ENCODE data around the gene LRP1.

- TF ChIP-seq, protein P1, sequence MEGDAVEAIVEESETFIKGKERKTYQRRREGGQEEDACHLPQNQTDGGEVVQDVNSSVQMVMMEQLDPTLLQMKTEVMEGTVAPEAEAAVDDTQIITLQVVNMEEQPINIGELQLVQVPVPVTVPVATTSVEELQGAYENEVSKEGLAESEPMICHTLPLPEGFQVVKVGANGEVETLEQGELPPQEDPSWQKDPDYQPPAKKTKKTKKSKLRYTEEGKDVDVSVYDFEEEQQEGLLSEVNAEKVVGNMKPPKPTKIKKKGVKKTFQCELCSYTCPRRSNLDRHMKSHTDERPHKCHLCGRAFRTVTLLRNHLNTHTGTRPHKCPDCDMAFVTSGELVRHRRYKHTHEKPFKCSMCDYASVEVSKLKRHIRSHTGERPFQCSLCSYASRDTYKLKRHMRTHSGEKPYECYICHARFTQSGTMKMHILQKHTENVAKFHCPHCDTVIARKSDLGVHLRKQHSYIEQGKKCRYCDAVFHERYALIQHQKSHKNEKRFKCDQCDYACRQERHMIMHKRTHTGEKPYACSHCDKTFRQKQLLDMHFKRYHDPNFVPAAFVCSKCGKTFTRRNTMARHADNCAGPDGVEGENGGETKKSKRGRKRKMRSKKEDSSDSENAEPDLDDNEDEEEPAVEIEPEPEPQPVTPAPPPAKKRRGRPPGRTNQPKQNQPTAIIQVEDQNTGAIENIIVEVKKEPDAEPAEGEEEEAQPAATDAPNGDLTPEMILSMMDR (conservative IDR thresholded peaks at IDR 0.05; ENCODE audit: low read depth in 2 of 2): no peak
- TF ChIP-seq, protein P2, sequence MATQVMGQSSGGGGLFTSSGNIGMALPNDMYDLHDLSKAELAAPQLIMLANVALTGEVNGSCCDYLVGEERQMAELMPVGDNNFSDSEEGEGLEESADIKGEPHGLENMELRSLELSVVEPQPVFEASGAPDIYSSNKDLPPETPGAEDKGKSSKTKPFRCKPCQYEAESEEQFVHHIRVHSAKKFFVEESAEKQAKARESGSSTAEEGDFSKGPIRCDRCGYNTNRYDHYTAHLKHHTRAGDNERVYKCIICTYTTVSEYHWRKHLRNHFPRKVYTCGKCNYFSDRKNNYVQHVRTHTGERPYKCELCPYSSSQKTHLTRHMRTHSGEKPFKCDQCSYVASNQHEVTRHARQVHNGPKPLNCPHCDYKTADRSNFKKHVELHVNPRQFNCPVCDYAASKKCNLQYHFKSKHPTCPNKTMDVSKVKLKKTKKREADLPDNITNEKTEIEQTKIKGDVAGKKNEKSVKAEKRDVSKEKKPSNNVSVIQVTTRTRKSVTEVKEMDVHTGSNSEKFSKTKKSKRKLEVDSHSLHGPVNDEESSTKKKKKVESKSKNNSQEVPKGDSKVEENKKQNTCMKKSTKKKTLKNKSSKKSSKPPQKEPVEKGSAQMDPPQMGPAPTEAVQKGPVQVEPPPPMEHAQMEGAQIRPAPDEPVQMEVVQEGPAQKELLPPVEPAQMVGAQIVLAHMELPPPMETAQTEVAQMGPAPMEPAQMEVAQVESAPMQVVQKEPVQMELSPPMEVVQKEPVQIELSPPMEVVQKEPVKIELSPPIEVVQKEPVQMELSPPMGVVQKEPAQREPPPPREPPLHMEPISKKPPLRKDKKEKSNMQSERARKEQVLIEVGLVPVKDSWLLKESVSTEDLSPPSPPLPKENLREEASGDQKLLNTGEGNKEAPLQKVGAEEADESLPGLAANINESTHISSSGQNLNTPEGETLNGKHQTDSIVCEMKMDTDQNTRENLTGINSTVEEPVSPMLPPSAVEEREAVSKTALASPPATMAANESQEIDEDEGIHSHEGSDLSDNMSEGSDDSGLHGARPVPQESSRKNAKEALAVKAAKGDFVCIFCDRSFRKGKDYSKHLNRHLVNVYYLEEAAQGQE (IDR thresholded peaks at IDR 0.05; ENCODE audit: unreplicated experiment): no peak
- TF ChIP-seq CREB1 (CRISPR knock-in tag; IDR thresholded peaks at IDR 0.05; ENCODE audit: low read depth): no peak
- no peak for TF ChIP-seq POLR2AphosphoS5 (IDR thresholded peaks at IDR 0.05; ENCODE audit: low read depth)
Measured at GRCh38 chr12:57260366-57260765, 132.1 kb downstream of the LRP1 start.
